Caki2 (cell line): ENCODE data around the gene AUNIP. TPM values are rescaled to one million over a fixed set of nuclear protein-coding genes. Genes with fewer than 3 reads are reported as not detected.
"Not testable (repeated sequence)": the region's sequence is repeated elsewhere in the genome, so short reads cannot be mapped to it uniquely, and the experiment has no call there.

Source experiments
- DNase-seq: peaks from one replicate; pipeline ENCODE4 v3.0.0-alpha.2; 2015; ENCODE audit warnings: low read depth
- in situ Hi-C: cut with HindIII; loops from 2 replicates; pipeline ENCODE4 v1.10.0; 2016; ENCODE audit warnings: low sequenced_read_pairs, low pct_unique_long_range_greater_than_20kb, mixed read lengths
- total RNA-seq: library from RNA; depleted of rRNA; stranded (reverse); fragments of >200 nt; shearing (Covaris generic); gene quantifications from 2 replicates; pipeline ENCODE4 v1.2.3, GENCODE V29; 2014; ENCODE audit warnings: low replicate concordance

Gene AUNIP
- total RNA-seq, 1 experiment from 2014 or later = 13.1 TPM

GRCh38 chr1:25844536-25845337 is 14.5 kb downstream of the AUNIP start:
- DNase-seq = peak; percentile 62
- in situ Hi-C loops = no loop called here

- DNase-seq = no peak
- in situ Hi-C loops = no loop called here
These were observed 15.8 kb downstream of the AUNIP start for GRCh38 chr1:25843483-25843882.

- DNase-seq, in situ Hi-C loops: not testable (repeated sequence)
These were observed 19.4 kb downstream of the AUNIP start for GRCh38 chr1:25839808-25840207.

- DNase-seq = peak; percentile 27
- in situ Hi-C loops = no loop called here
These were observed 21.9 kb downstream of the AUNIP start for GRCh38 chr1:25837262-25837875.

- in situ Hi-C loops = no loop called here
- no peak for DNase-seq
These were observed 22.6 kb downstream of the AUNIP start for GRCh38 chr1:25836695-25837094.

GRCh38 chr1:25834894-25835293 is 24.4 kb downstream of the AUNIP start:
- no peak for DNase-seq
- in situ Hi-C loops = no loop called here

GRCh38 chr1:25833158-25833557 is 26.1 kb downstream of the AUNIP start:
- DNase-seq = no peak
- in situ Hi-C loops = no loop called here

- DNase-seq = no peak
- in situ Hi-C loops = no loop called here
These were observed 26.8 kb downstream of the AUNIP start for GRCh38 chr1:25832336-25833037.

- in situ Hi-C loops = no loop called here
- DNase-seq = no peak
These were observed 27.6 kb downstream of the AUNIP start for GRCh38 chr1:25831569-25832196.

GRCh38 chr1:25829046-25829445 is 30.2 kb downstream of the AUNIP start:
- in situ Hi-C loops = no loop called here

GRCh38 chr1:25828491-25828890 is 30.8 kb downstream of the AUNIP start:
- in situ Hi-C loops = no loop called here
- no peak for DNase-seq

More at GRCh38 chr1:25829046-25829445, 30.2 kb downstream of the AUNIP start:
- no peak for DNase-seq

GRCh38 chr1:25826571-25826970 is 32.7 kb downstream of the AUNIP start:
- DNase-seq = no peak
- in situ Hi-C loops = no loop called here

GRCh38 chr1:25825605-25826004 is 33.7 kb downstream of the AUNIP start:
- in situ Hi-C loops = no loop called here

GRCh38 chr1:25821630-25822091 is 37.6 kb downstream of the AUNIP start:
- in situ Hi-C loops = no loop called here
- peak; percentile 51 for DNase-seq

More at GRCh38 chr1:25825605-25826004, 33.7 kb downstream of the AUNIP start:
- DNase-seq = no peak

- in situ Hi-C loops = no loop called here
- DNase-seq = no peak
These were observed 38.2 kb downstream of the AUNIP start for GRCh38 chr1:25821112-25821476.

GRCh38 chr1:25820247-25821111 is 38.8 kb downstream of the AUNIP start:
- DNase-seq = peak; percentile 46
- in situ Hi-C loops = no loop called here

GRCh38 chr1:25819491-25820246 is 39.6 kb downstream of the AUNIP start, which contains the start of gene MTFR1L:
Gene MTFR1L, plus strand, starts transcription at chr1:25819954. Its CDS starts 3,151 bp downstream, at chr1:25823105.
- in situ Hi-C loops = no loop called here
- peak; percentile 85 for DNase-seq
